HG02623 (cell line): Measurements from ENCODE around the gene P2RY8.
"Not testable (repeated sequence)": the region's sequence is repeated elsewhere in the genome, so short reads cannot be mapped to it uniquely, and the experiment has no call there.

Experiments used
- ATAC-seq: cut with Tn5 transposase; IDR thresholded peaks from one replicate; pipeline ENCODE4 v1.9.1; 2021; ENCODE audit warnings: moderate library complexity; ENCODE audit not compliant: unreplicated experiment

The P2RY8 gene

DNA sequence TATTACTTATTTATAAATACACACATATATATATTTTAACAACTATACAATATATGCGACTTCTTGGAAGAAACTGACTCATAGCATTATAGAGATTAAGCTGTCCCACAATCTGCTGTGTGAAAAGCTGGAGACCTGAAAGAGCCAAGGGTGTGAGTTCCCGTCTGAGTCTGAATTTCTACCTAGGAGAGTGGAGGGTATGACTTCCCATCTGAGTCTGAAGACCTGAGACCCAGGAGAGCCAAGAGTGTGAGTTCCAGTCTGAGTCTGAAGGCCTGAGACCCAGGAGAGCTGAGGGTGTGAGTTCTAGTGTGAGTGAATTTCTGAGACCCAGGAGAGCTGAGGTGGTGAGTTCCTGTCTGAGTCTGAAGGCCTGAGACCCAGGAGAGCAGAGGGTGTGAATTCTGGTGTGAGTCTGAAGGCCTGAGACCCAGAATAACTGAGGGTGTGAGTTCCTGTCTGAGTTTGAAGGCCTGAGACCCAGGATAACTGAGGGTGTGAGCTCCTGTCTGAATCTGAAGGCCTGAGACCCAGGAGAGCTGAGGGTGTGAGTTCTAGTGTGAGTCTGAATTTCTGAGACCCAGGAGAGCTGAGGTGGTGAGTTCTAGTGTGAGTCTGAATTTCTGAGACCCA lies 8.9 kb upstream of the P2RY8 start:
- ATAC-seq: no peak

DNA sequence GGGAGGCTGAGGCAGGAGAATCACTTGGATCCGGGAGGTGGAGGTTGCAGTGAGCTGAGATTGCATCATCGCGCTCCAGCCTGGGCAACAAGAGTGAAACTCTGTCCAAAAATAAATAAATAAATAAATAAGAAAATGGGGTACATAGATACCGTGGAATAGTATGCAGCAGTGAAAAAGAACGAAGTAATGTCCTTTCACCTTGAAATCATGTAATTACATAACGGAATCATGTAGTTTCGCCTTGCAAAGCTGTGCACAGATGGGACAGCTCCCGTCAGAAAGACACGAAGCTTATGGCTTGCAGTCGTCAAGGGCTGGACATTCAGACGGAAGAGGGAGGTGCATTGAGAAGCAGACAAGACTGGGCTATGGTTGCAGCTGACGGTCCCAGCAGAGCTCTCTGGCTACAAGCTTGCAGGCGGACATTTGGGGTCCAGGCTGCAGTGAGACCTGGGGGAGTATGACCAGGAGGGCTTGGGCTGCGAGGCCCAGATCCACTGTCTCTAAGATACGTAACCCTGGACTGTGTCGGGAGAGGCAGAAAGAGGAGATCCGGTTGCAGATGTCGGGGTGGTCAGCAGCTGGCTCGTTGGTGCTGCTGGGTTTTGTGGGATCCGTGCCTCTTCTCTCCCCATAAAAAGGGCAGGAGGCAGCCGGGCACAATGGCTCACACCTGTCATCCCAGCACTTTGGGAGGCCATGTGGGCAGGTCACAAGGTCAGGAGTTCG lies 6.2 kb upstream of the P2RY8 start:
- ATAC-seq: no peak

DNA sequence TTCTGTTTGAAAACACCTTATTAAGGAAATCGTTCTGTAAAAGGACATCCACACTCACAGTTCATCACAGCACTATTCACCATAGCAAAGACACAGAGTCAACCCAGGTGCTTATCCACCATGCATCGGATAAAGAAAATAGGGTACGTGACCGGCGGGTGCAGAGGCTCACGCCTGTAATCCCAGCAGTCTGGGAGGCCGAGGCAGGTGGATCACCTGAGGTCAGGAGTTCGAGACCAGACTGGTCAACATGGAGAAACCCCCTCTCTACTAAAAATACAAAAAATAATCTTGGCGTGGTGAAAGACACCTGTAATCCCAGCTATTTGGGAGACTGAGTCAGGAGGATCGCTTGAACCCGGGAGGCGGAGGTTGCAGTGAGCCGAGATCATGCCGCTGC lies 2.2 kb upstream of the P2RY8 start:
- ATAC-seq: not testable (repeated sequence)

DNA sequence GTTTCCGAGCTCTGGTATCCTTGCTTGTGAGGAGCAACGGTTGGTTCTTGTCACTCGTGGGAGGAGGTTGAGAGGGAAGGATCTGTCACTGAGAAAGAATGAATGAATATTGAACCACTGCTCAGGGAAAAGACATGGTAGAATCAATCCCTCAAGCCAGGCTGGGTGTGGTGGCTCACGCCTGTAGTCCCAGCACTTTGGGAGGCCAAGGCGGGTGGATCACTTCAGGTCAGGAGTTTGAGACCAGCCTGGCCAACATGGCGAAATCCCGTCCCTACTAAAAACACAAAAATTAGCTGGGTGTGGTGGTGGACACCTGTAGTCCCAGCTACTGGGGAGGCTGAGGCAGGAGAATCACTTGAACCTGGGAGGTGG lies 718 bp upstream of the P2RY8 start:
- ATAC-seq: not testable (repeated sequence)

DNA sequence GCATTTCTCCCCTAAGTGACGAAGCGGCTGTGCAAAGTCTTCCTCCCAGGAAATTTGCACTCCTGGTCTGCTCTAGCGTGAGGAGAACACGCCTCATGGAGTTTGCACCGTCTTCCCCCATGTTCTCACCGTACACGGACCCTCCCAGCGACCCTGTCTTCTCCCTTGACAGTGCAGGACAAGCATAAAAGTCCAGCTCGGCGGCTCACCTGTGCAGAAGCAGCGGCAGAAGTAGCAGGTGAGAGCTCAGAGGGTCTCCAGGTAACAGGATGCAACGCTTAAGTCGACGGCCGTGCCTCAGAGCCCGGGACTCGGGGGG lies 314 bp downstream of the P2RY8 start:
- peak; percentile 1 for ATAC-seq

DNA sequence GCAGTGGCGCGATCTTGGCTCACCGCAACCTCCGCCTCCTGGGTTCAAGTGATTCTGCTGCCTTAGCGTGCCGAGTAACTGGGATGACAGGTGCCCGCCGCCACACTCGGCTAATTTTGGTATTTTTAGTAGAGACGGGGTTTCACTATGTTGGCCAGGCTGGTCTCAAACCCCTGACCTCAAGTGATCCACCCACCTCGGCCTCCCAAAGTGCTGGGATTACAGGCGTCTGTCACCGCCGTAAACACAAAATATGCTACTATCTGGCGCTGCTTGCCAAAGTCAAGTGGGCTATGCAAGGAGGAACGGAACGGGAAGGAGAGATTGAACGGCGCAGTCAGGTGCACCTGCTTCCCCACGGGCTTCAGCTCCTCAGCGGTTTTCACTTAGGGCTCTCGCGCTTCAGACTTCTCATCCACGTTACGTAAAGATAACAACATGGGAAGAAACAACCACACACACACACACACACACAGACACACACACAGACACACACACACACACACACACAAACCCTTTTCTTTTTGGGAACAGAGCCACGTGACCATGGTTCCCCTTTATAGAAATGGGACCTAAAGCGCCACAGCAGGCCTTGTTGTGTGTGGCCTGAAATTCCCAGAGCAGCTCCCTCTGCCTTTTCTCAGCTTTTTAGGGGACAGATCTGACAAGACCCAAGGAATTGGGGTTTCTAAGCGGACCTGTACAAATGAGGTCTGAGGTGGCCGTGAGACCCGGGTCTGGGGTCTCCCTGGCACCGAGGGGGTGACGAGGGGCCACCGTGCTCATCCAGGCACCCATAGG lies 1.5 kb downstream of the P2RY8 start:
- ATAC-seq: no peak

DNA sequence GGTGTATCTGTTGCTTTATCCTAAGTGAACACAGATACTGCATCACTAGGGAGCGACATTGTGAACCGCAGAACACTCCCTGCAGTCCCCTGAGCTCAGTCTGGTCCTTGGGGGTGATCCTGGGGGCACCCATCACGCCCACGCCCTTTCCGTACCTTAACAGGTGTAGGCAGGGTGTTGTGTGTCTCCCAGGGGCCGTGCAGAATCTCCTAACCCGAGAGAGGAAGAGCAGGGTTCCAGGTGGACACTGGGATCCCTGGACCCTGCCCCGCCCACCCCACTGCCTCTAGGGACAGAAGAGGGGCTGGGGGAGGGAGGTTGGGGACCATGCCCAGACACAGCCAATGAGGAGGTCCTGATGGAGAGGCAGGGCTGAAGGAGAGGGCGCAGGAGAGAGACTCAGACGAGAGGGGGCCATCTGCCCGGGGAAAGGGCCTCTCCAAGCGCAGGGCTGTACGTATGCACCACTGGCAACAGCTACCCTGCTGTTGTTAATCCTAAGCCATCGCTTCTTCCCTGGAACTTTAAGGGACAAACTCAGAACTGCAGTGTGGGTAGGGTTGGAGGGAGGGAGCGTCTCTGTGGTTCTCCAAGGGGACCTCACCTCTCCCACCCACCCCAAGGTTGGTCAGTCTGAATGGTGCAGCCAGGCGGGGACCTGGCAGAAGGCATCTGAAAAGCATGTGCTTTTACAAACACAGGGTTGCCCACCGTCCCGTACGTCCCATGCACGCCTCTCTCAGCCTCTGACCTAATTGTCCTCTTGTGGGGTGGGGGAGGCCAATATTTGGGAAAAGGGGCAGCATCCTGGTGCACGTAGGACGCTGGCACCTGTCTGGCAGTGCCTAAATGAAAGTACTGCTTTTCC lies 2.5 kb downstream of the P2RY8 start:
- ATAC-seq: no peak

DNA sequence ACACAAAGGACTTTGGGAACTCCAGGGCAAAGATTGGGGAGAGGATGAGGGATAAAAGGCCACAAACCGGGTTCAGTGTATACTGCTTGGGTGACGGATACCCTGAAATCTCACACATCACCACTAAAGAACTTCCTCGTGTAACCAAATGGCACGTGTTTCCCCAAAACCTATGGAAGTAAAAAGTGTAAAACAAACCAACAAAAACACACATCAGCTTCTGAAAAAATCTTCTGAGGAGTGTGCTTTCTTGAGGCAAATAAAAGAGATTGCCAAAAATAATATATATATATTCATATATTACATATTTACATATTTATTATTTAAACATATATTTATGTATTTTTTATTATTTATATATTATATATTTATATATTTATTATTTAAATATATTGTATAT lies 3.9 kb downstream of the P2RY8 start:
- no peak for ATAC-seq

DNA sequence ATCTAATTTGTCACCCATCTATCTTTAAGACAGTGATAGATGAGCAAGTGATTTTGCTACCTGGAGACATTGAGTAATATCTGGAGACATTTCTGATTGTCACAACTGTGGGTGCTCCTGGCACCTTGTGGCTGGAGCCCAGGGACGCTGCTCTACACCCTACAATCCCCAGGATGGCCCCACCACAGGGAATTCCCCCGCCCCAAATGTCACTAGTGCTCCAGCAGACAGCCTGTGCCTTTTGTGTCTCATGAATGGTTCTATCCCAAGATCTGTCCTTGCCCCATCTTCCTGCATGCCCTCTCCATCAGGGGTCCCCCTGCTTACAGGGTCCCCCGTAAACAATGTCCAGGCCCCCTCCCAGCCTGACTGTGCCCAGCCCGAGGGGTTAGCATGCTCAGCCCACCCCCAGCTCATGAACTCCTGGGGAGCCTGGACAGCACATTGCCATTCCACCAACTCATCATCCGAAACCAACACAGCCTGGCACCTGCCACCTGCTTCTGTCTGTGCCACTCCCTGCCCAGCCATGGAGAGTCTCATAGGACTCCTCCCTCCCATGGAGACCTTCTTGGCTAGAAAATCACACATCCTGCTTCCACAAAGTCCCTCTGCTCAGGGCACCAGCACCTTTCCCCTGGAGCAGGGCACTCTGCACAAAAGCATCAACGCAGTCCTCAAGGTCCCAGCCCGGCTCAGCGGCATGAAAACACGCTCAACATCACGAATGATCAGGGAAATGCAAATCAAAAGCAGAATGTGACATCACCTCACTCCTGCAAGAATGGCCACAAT lies 5.7 kb downstream of the P2RY8 start:
- no peak for ATAC-seq

DNA sequence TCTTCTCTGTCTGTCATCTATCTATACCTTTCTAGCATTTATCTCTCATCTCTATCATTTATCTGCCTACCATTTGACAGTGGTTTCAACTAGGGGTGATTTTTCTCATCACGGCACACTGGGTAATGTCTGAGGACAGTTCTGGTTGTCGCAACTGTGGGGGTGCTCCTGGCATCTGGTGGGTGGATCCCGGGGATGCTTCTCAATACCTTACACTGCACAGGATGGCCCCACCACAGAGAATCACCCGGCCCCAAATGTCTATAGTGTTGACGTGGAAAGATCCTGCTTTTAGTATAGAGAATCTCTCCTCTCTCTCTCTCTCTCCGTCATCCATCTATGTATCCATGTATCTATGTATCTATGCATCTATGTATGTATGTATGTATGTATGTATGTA lies 7.2 kb downstream of the P2RY8 start:
- ATAC-seq: no peak

DNA sequence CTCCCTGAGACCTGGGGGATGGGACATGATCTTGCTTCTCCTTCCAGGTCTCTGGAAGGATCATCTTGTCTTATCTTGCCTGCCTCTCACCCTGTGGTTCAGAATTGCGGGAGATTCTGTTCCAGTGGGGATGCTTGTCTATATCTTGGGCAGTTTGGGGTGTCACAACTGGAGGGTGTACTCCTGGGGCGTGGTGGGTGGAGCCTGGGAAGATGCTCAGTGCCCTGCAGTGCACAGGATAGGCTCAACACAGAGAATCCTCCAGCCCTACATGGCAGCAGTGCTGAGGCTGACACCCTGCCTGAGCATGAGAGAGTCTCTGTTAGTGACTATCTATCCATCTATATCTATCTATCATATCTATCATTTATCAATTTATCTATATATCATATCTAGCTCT lies 7.7 kb downstream of the P2RY8 start:
- ATAC-seq: no peak

DNA sequence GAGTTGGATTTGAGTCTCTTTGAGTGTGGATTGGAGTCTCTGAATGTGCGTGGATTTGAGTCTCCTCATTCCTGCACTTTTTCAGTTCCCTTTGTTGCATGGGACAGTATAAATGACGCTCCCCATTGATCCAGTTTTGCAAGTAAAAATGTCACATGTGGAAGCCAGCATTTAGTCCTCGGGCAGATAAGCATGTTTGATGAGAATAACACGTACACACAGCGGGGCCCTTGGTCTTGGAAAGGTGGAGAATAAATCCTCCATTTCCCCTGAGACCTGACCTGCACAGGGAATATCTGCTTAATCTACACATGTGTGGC lies 8.1 kb downstream of the P2RY8 start:
- no peak for ATAC-seq

DNA sequence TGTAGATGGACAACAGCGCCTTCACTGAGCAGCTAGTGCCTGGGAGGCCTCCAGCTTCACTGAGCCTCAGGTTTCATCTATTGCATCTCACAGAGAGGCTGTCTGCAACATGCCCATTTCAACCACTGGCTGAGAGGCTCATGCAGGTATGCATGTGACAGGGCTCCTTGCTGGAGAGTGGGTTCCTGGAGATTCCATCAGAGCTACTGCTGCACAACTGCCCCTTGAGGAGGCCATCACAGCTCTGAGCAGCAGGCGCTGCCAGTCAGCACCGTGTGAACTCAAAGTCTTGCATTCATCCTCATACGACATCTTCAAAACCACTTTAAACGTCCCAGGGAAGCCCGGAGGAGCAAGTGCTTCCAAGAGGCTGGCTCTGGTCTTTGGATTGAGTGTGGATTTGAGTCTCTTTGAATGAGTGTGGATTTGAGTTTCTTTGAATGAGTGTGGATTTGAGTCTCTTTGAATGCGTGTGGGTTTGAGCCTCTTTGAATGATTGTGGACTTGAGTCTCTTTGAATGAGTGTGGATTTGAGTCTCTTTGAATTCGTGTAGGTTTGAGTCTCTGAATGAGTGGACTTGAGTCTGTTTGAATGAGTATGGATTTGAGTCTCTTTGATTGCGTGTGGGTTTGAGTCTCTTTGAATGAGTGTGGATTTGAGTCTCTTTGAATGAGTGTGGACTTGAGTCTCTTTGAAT lies 8.7 kb downstream of the P2RY8 start:
- peak; percentile 39 for ATAC-seq

DNA sequence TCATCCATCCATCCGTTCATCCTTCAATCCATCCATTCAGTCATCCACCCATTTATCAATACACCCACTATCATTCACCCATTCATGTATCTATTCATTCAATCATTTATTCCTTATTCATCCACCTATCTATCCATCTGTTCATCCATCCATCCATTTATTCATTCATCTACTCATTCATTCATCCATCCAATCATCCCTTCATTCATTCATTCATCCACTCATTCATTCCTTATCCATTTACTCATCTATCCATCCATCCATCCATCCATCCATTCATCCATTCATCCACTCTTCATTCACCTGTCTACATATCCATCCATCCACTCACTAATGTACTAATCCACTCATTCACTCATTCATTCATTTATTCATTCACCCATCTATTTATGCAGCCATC lies 9.5 kb downstream of the P2RY8 start:
- ATAC-seq: no peak

DNA sequence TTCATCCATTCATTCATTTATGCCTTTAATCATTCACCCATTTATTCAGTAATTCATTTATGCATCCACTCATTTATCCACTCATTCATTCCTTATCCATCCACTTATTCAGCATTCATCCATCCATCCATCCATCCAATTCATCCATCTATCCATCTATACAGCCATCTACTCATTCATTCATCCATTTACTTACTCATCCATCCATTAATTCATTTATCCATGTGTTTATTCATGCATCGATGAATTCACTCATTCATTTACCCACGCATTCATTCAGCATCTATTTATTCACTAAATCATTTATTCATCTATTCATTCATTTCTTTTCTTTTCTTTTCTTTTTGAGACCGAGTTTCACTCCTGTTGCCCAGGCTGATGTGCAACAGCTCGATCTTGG lies 10.4 kb downstream of the P2RY8 start:
- no peak for ATAC-seq

DNA sequence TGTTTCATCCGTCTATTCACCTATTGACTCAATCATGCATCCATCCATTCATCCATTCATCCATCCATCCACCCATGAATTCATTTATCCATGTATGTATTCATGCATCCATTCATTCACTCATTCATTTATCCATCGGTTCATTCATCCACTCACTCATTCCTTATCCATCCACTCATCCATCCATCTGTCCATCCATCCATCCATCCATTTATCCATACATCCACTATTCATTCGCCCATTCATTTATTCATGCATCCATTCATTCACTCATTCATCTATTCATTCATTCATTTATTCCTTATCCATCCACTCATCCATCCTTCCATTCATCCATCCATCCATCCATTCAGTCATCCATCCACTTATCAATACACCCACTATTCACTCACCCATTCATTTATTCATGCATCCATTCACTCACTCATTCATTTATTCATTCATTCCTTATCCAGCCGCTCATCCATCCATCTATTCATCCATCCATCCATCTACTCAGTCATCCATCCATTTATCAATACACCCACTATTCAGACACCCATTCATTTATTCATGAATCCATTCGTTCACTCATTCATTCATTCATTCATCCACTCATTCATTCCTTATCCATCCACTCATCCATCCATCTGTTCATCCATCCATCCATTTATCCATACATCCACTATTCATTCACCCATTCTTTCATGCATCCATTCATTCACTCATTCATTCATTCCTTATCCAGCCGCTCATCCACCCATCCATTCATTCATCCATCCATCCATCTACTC lies 11.2 kb downstream of the P2RY8 start:
- ATAC-seq: no peak

DNA sequence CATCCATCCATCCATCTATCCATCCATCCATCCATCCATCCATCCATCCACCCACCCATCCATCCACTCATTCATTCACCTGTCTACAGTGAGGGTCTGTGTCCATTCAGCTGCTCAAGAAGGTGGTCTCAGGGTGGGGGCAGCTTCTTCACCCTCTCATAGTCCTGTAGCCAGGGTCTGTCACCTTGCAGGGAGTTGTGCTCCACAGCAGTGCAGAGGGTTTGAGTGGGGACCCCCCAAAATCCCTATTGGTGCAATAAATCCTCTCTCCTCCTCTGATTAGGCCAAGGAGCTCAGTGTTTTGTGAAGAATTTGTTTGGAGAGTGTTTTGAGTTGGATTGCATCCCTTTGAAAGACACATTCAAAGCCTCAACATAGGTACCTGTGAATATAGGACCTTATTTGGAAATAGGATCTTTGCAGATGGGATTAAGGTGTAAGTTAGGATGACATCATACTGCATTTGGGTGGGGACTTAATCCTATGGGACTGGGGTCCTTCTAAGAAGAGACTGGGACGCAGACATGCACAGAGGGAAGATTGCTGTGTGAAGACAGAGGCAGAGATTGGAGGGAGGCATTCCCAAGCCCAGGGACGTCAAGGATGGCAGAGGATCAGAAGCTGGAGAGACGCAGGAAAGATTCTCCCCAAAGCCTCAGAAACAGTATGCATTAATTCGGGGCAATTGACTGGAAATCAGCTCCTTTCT lies 12.0 kb downstream of the P2RY8 start:
- ATAC-seq: no peak

DNA sequence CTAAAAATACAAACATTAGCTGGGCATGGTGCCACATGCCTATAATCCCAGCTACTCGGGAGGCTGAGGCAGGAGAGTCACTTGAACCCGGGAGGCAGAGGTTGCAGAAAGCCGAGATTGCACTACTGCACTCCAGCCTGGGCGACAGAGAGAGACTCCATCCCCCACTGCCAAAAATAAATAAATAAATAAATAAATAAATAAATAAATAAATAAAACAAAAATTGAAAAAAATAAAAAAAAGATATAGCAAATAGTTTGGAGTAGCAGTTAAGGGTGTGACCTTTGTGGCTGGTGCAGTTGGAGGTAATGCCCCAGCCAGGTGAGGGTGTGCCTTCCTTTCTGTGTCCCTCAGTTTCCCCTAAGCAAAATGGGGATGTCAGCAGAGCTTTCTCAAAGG lies 14.1 kb downstream of the P2RY8 start:
- not testable (repeated sequence) for ATAC-seq
